ENCODE measurements around the gene SCAI. TPM values are rescaled to one million over a fixed set of nuclear protein-coding genes. Genes with fewer than 3 reads are reported as not detected.
A peak's percentile ranks its signal among the peaks of the same experiment; 100 is the strongest.

Gene SCAI
- total and polyA plus RNA-seq, 9 of the 15 experiments (the other 6 are each of a cell fraction or from before 2014, with no cell fraction given) = 0.70 to 12.4 (median 4.2) TPM

DNA sequence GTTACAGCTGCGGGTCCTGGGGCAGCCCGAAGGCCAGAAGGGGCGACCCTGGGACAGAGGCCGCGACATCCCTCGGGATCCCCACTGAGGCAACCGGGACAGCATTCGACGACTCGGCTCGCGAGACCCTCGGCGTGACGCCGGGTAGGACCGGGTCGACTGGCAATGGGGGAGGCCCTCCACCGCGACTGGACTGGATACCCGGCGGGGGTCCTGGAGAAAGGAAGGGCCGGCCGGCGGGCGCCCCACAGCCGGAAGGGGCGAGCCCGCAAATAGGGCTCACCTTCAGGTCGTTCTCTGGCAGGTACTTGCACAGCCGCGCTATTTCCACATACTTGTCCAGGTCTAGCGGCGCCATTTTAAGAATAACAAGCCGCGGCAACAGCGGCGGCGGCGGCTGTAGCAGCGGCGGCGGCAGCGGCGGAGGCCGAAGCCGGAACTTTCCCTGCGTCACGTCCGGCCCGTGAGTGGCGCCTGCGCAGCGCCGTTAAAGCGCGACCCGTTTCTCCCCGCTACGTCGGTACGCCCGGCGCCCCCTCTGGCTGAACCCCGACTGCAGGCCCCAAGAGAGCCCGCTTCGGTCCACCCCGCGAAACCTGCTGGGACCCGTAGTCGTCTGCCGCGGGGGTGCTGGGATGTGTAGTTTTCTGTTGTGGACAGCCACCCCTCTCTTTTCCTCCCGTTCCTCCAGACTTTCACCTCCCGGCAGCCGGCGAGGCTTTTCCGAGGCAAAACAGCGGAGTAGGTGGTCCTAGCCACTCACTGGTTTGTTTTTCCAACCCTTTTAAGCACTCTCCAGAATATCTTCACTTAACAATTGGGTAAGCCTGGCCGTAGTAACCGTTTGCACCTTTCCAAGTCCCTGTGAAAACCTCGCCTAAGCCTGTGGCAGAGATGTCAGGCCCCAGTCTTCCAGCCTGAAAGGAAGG is 46.3 kb upstream of the SCAI start, which contains the start of gene PPP6C (continued):
- TF ChIP-seq, protein P1, sequence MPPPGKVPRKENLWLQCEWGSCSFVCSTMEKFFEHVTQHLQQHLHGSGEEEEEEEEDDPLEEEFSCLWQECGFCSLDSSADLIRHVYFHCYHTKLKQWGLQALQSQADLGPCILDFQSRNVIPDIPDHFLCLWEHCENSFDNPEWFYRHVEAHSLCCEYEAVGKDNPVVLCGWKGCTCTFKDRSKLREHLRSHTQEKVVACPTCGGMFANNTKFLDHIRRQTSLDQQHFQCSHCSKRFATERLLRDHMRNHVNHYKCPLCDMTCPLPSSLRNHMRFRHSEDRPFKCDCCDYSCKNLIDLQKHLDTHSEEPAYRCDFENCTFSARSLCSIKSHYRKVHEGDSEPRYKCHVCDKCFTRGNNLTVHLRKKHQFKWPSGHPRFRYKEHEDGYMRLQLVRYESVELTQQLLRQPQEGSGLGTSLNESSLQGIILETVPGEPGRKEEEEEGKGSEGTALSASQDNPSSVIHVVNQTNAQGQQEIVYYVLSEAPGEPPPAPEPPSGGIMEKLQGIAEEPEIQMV (tag; conservative IDR thresholded peaks at IDR 0.05; ENCODE audit: low read depth) = peak; percentile 78; the same call in 1 of the 2 replicates
- TF ChIP-seq TAF15 (IDR thresholded peaks at IDR 0.05; ENCODE audit: low read depth, low read length) (no peak), TRIM28 (IDR thresholded peaks at IDR 0.05) (no peak), STAT5A (IDR thresholded peaks at IDR 0.05; ENCODE audit: borderline replicate concordance, low read length) (no peak), SETDB1 (IDR thresholded peaks at IDR 0.05; ENCODE audit: low read length) (no peak), NONO (IDR thresholded peaks at IDR 0.05; ENCODE audit: low read depth in 2 of 2, low read length in 1 of 2) (0 out of 4 replicates have a peak, but pooled peaks of 1 of the 2 experiments have one; percentile 23), PTTG1 (tag; IDR thresholded peaks at IDR 0.05; ENCODE audit: low read depth) (no peak), ZKSCAN1 (IDR thresholded peaks at IDR 0.05; ENCODE audit: low read depth, low read length) (peak; percentile 64; the same call in 1 of the 2 replicates), ARHGAP35 (IDR thresholded peaks at IDR 0.05; ENCODE audit: partially characterized antibody) (no peak), NRF1 (conservative IDR thresholded peaks at IDR 0.05 in 1 of 2, IDR thresholded peaks at IDR 0.05 in 1 of 2) (peak; percentile 97), ZNF445 (CRISPR knock-in tag; IDR thresholded peaks at IDR 0.05; ENCODE audit: low read depth) (no peak), CHD1 (IDR thresholded peaks at IDR 0.05; ENCODE audit: low read length) (no peak), ZNF77 (CRISPR knock-in tag; IDR thresholded peaks at IDR 0.05) (no peak), ZNF778 (CRISPR knock-in tag; IDR thresholded peaks at IDR 0.05) (no peak), HNRNPL (IDR thresholded peaks at IDR 0.05; ENCODE audit: low read depth, low read length) (no peak), SIN3B (IDR thresholded peaks at IDR 0.05; ENCODE audit: low read depth) (peak; percentile 77)
- TF ChIP-seq, protein P2, sequence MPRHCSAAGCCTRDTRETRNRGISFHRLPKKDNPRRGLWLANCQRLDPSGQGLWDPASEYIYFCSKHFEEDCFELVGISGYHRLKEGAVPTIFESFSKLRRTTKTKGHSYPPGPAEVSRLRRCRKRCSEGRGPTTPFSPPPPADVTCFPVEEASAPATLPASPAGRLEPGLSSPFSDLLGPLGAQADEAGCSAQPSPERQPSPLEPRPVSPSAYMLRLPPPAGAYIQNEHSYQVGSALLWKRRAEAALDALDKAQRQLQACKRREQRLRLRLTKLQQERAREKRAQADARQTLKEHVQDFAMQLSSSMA (CRISPR knock-in tag; IDR thresholded peaks at IDR 0.05) = no peak
- TF ChIP-seq, protein P3, sequence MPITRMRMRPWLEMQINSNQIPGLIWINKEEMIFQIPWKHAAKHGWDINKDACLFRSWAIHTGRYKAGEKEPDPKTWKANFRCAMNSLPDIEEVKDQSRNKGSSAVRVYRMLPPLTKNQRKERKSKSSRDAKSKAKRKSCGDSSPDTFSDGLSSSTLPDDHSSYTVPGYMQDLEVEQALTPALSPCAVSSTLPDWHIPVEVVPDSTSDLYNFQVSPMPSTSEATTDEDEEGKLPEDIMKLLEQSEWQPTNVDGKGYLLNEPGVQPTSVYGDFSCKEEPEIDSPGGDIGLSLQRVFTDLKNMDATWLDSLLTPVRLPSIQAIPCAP (CRISPR knock-in tag; IDR thresholded peaks at IDR 0.05; ENCODE audit: borderline replicate concordance) = no peak
- TF ChIP-seq, protein P4, sequence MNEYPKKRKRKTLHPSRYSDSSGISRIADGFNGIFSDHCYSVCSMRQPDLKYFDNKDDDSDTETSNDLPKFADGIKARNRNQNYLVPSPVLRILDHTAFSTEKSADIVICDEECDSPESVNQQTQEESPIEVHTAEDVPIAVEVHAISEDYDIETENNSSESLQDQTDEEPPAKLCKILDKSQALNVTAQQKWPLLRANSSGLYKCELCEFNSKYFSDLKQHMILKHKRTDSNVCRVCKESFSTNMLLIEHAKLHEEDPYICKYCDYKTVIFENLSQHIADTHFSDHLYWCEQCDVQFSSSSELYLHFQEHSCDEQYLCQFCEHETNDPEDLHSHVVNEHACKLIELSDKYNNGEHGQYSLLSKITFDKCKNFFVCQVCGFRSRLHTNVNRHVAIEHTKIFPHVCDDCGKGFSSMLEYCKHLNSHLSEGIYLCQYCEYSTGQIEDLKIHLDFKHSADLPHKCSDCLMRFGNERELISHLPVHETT (CRISPR knock-in tag; conservative IDR thresholded peaks at IDR 0.05 in 1 of 2, IDR thresholded peaks at IDR 0.05 in 1 of 2) = peak in 1 of 2 experiments; percentile 98; a peak in 2 of 4 replicates
- TF ChIP-seq, protein P5, sequence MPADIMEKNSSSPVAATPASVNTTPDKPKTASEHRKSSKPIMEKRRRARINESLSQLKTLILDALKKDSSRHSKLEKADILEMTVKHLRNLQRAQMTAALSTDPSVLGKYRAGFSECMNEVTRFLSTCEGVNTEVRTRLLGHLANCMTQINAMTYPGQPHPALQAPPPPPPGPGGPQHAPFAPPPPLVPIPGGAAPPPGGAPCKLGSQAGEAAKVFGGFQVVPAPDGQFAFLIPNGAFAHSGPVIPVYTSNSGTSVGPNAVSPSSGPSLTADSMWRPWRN (IDR thresholded peaks at IDR 0.05; ENCODE audit: low read depth) = no peak

Measured in K562 (cell line).